MM.1S (cell line): ENCODE measurements around the gene FTHL17.

Experiments used
- CTCF ChIP-seq: fragments of 300-600 bp; sonication (generic); IDR thresholded peaks from 2 replicates; pipeline ENCODE4 v1.5.1; 2016; ENCODE audit warnings: antibody characterized with exemption, low read length, mixed read lengths
- EZH2 ChIP-seq: fragments of 300-600 bp; sonication (generic); optimal IDR thresholded peaks from 2 replicates; pipeline ENCODE3; 2017; ENCODE audit warnings: low read depth, mild to moderate bottlenecking, antibody characterized with exemption, low read length, mixed read lengths
- EZH2phosphoT487 ChIP-seq: fragments of 300-600 bp; sonication (generic); IDR thresholded peaks from 2 replicates; pipeline ENCODE4 v1.6.1; 2018; ENCODE audit warnings: antibody characterized with exemption, low read length

GRCh38 chrX:31117266-31117665 is 45.4 kb upstream of the FTHL17 start:
- TF ChIP-seq CTCF: no peak
- TF ChIP-seq EZH2phosphoT487: no peak
- TF ChIP-seq EZH2: no peak
